Activated CD4-positive, CD25-positive, alpha-beta regulatory T cell treated with anti-CD3 and anti-CD28 coated beads, Interleukin-2, amount 50 U/mL, for 72 hours (primary cell): ENCODE data around the gene LYPD6B.

ENCODE experiments used
- DNase-seq: peaks from one replicate; pipeline ENCODE4 v3.0.0; 2021

The LYPD6B gene

DNA sequence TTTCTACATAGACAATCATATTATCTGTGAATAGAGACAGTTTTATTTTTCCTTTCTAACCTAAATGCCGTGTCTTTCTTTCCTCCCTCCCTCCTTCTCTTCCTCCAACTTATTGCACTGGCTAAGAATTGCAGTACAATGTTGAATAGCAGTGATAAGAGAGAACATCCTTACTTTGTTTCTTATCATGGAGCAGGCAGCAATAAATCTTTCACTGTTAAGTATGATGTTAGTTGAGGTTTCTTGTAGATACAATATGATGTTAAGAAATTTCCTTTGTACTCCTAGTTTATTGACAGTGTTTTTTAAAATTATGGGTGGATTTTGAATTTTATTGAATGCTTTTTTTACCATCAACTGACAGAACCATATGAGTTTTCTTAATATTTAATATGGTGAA, 6.0 kb downstream of the LYPD6B start:
- DNase-seq, result no peak

DNA sequence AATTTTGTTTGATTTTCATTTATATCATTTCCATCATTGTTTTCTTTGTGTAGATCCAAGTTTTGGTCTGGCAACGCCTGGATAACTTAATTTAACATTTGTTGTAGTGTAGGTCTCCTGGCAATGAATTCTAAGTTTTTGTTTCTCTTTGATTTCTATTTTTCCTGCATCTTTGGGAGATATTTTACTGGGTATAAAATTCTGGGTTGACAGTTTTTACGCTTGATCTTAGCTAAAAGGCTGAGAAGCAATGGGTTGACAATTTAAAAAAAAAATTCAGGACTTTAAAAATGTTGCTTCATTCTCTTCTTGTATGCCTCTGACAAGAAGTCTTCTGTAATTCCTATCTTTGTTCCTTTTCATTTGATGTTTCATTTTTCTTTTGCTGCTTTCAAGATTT, 8.6 kb downstream of the LYPD6B start:
- no peak for DNase-seq

DNA sequence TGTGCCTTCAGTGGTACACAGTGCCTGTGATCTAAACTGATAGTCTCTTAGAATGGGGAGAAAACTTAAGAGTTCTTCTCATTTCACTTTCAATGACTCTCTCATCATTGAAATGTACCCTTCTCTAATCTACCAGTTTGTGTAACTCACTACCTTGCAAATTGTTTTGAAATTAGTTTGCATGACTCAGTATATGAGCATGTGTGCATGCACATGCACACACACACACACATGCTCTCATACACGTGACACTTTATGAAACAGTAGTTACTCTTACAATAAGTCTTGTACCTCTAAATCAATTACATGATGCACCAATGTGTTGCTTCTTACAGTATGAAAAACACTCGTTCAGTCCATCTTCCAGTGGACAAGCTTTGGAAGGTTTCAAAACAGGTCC, 10.6 kb downstream of the LYPD6B start:
- no peak for DNase-seq

DNA sequence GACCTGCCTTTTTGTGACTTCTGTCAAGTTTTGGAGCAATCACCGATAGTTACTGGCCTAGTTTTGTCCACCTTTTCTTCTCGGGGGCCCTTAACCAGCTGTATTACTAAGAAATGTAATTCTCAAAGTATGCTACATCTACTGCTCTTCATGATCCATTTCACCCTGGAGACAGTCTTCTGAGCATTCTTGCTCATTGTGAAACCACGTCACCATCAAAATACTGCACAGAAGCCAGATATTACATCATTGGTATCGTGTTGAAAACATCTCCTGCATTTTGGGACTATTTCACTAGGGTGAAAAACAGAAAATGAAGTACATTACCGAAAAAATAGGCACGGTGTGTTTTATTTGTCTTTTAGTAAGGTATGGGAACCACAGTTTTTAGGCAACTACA, 11.7 kb downstream of the LYPD6B start:
- no peak for DNase-seq

DNA sequence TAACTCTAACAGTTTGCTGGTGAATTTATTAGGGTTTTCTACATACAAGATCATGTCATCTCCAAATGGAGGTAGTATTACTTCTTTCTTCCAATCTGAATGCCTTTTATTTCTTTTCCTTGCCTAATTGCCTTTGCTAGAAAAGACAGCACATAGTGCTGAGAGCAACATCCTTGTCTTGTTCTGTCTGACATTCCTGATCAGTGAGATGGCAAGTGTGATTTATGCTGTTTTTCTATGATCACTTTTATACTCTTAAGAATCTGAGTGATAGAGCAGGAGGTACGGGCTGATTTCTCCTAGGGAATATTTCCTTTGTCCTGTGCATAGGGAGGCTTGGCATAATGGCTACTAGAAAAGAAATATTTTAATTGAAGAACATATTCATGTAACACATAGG, 17.3 kb downstream of the LYPD6B start:
- no peak for DNase-seq

DNA sequence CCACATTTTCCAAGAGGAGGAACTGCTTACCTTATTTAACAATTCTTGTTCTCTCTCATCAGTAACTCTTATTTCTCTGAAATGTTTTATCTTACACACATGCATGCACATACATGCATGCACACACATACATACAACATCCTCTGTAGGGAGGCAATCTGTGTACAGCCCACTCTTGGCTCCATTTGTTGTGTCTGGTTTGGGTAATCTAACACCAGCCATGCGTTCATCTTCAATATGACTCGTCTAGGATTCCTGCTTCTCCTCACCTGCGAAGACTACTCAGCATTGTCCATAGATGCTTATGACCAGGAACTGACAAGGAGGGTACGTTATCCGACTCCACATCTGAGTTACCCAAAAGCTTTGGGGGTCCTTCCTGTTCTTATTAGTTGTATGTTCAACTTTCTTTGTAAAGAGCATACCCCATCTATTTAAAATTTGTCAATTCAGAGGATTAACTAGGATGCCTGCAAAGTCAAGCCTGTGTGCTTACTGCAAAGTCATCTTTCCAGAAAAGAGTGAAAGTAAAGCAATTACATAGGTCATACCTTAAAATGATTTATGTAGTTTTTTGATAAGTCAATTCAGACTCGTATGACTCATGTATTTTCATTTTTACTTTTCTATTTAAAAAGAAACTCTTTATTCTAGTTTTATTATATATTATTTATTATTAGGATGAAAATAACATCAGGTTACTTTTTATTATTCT, 18.2 kb downstream of the LYPD6B start:
- DNase-seq, result no peak

DNA sequence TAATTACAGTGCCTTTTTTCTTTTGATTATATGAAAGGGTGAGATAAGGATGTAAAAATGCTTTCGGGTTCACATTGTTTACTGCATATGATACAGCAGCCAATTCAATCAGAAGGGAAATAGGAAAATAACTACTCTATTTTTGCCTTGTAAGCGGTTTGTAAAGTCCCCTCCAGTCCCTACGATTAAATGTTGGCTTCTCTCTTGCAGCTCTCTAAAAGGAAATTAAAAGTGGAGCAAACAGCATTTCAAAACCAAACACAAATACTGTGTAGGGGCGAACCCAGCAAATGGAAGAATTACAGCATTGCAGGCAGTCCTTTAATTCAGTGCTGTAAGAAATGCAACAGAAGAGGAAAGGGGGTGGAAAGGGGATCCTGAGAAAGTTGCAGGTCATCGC, 18.9 kb downstream of the LYPD6B start:
- DNase-seq, result no peak

DNA sequence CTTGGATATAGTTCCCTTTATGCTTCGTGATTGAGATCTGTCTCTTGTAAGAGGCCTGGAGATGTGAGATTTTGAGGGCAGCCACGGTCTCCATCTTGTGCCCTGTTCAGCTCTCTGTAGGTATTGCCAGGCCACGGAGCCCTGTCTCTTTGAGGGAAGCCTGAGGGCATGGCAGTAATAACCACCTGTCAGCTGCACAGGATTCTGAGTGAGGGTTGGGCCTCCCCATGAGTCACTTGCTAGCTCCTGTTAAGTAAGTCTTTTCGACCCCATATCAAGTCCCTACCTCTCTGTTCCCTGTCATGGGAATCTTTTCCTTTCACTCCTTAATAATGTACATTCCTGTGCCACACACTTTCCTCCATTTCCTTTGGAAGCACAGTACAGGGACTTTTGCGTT, 20.4 kb downstream of the LYPD6B start:
- no peak for DNase-seq

DNA sequence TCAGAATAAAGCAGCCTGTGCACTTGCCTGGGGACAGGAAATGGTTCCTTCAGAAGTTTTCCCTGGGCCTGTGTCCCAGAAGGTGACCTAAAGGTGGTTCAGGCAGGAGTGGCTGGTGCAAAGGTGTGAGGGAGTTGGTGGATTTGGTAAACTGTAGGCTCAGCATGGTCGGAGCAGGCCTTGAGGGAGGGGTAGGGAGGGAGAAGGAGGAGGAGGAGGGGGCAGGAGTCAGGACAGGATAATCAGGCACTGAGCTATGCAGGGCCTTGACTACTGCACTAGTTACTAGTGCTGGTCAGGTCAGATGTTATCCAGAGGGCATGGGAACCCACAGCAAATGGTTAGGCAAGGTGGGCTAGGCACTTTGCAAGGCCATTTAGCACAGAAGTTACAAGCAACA, 21.3 kb downstream of the LYPD6B start:
- no peak for DNase-seq

DNA sequence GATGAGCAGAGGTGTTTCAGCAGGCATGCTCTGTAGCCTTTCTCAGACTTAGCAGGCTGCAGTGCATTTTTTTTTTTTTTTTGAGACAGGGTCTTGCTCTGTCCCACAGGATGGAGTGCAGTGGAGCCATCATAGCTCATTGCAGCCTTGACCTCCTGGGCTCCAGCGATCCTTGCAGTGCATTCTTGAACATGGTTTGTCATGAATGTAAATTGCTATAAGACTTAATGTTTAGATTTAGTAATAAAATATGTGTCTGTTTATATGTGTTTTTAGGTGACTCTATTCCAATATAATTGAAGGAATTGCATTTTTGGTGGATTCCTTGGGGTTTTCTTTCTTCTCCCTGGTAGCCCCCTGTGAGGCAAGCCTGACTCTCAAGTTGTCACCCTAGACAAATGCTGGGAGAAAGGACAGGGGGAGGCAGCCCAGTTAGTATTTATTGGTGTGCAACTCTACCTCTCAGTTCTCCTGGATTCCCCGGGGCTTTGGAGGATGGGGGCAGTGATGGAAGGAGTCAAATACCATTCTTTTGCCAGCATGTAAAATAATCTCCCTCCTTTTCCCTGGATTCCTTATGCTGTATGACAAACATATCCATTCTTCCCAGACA, 22.7 kb downstream of the LYPD6B start:
- no peak for DNase-seq

DNA sequence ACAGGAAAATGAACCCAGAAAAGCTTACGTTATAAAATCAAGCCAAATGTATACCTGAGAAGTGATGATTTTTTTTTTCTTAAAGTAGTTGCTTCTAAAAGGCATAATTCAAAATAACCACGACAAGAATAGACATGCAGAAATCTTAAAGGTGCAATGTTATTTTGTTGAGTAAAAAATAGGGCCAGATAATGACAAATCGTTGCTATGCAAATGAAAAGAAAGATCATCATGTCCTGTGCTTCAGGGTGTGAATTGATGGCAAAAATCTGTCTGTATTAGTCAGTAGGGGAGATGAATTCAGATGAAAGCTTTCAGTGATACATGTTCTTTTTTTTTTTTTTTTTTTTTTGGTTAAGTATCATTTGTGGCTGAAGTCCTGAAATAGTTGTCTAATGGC, 24.0 kb downstream of the LYPD6B start:
- no peak for DNase-seq

DNA sequence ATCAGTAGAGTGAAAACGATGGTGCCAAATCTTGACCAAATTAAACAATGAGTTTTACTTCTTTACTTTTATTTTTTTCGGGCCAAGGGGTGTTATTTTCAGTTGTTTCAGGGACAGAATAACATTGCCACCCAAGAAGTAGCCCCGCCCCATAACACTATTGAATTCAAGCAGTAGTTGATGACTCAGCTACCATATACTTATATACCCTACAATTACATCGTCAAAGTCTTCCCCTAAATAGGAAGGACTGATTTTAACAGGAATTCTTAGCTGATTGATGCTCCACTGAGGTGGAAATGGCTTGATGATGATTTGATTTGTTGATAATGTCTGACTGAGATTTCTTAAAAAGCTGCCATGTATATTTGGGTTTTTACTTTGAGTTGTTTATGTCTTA, 24.7 kb downstream of the LYPD6B start:
- no peak for DNase-seq

DNA sequence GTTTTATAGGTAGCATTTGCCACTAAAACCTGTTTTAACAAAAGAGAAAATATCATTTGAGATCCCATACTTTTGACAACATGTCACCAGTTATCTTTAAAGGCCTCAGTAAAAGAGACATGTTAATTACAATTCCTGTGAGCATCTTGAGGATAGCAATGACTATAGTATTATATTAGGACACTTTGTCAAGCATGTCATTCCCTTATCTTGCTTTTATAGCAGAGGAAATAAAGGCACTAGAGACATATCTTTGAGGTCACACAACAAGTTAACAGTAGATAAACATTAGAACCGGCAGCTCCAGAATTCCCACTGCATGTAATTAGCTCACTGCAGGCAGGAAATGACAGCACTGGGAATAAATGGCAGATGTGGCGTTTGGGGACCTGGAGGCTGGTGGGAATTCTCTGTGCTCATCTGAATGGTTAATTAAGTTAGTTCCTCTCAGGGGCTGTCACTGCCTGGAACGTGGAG, 25.9 kb downstream of the LYPD6B start:
- no peak for DNase-seq

DNA sequence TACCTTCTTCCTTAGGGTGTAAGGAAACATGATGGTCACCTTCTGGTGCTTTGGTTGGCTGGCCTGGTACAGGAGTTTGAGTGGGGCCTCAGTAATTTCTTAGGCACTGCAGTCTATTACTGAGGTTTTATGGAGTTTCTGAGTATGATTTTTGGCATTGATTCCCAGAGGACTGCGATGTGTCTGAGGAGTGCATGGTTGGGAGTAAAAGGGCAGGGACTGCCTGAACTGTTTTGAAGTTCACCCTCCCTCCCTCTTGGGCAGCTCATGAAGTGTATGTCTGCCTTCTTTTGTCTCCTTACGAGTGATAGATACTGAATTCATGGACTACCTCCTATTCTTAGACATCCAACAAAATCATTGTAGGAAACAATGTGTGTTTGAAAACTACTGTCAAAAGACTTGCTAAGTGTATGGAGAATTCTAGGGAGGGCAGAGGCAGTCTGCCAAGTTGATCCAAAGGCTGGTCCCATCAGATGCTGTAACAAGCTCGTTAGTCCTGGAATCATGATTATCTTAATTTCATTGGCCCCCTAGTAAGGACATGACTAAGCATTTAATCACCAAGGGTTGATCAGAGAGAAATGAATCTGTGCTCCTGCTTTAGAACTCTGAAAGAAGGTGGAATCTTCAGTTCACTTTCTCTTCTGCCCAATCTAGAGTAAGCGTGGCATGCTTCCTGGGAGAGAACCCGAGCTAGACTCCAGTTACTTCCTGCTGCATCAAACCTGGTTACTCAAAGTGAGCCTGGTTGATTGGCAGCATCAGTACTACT, 26.5 kb downstream of the LYPD6B start:
- no peak for DNase-seq

DNA sequence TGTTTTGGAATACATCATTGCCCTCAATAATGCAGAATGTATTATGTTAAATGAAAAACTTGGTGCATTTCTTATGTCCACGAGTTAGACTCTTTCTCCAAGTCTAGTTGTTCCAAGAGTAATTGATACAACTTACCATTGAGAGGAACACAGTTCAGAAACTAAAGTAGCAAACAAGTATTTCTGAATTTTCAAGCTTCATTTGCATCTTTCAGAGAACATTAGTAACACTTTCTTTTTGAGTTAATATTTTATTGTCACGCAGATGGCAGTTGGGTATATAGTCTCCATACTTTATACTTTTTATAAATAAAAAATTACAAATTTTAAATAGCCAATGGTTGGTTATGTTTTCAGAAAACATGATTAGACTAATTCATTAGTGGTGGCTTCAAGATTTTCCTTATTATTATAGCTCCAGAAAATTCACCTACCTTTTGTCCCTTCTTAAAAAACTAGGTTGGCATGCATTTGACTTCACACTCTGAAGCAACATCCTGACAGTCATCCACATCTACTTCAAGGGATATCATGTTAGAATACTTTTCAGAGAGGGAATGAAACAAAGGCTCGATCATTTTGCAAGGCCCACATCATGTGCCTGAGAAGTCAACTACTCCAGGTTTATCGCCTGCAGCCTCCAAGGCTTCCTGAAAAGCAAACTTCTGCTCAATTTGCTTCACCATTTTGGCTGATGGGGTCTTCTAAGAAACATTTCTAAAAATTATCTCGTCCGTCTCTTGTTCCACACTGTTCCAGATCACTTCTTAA, 29.9 kb downstream of the LYPD6B start:
- no peak for DNase-seq

DNA sequence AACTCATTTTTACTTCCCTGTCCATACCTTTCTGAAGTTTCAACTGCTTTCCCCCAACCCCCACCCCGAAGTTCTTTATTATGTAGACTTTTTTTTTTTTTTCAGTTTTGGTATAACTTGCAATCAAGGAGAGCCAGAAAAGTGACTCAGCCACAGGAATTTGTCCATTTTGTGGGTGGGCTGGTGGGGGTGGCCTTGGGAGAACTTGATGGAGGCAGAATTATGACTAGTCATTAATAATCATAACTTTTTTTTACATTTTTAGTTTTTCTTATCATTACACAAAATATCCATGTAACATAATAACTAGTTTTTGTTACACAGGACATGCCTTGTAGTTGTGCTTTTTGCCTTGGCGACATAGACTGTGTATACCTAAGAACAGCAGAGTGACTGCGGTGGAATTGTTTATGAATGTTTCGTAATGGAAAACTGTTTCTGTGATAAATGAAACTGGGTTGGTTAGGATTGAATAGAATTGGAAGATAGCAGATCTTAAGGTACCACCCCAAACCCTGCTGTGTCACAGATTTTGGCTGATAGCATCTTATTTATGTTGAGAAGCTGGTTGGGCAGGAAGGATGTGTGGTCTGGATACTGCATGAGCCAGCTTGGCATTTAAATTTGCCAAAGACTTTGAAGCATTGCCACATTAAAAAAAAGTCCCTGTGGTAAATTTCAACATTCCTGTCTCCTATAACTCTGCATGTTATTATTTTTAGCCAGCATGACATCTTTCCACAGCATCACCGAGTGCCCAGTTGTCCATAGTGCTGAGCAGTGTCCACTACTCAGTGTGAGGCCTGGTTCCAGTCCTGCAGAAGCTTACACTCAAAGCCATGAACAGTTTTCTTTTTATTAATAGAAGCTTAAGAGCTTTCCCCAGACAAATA, 30.7 kb downstream of the LYPD6B start:
- DNase-seq, result no peak

DNA sequence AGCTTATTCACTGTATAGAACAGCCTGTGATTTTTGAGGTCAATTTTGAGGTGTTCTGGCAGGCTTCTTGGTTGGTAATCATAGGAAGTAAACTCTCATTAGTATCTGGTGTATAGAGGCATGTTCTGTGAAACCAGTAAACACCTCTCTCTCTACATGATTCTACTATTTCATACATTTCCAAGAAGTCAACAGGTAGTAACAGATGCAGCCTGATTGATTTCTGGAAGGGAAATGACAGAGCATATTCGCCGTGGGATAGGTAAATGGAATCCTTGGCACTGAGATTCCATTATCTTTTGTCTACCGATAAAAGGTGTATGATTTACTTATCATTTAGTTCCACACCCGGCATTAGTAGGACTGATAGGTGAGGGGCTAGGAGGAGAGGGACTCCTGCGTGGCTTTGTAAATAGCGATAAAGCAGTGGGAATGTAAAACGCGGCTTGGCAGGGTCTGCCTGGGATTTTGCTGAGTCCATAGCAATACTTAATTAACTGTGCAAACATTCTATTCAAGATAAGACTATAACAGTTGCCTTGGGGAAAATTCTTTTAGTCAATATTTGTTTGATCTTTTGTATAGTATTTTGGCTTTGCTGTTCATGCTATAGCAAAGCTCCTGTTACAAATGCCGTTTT, 32.3 kb downstream of the LYPD6B start:
- no peak for DNase-seq

DNA sequence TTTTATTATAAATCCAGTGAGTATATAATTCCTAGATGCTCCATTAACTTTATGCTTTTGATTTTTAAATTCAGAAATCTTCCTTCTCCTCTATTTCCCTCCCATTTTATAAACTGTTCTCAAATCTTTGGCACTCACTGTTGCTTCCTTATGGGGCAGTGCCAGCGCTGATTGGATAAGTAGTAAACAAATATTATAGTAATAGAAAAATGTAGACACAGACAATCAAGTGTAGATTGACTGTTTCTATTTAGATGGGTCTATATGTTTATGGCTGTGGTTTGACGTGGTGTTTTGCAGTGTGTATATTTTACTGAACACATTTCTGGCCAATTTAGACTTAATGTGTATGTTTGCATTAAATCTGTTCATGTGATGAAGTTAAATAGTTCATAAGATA, 36.6 kb downstream of the LYPD6B start:
- no peak for DNase-seq

DNA sequence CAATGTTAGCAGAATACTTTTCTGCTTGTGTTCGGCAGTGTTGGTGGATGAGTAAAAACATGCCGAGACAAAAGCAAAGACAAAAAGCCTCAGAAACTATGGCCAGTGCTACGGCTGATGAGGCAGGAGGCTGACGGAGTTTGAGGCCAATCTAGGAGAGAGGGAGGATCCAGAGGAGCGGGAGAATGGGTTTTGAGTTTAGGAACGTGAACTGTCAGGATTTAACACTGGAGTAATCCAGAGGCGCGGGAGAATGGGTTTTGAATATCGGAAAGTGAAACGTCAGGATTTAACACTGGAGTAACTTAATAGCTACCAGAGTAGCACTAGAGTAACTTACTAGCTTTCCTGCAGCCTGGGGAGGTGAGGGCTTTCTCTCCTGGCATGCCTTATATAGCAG, 37.4 kb downstream of the LYPD6B start:
- no peak for DNase-seq

DNA sequence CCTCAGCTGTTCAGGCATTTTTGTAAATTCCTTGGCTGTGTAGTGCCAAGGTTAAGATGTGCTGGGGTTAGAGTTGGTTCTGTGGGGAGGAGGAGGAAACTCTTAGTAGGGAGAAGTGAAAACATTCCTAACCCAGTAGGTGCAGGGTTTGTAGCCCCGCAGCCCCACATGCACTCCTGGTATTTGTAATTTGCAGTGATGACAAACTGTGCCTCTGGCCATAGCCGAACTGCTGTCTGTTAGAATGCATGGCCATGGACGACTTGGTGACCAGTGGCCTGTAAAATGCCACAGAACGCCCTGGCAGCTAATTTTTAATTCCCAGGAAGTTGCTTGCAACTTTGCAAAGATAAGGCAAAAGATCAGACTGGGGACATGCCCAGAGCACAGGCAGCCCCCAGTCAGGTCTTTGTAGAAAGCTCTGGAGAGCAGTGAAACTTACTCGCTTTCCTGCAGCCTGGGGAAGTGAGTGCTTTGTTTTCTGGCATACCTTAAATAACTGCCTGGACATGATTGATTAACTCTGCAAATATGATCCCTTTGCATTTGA, 38.4 kb downstream of the LYPD6B start:
- DNase-seq, result no peak

DNA sequence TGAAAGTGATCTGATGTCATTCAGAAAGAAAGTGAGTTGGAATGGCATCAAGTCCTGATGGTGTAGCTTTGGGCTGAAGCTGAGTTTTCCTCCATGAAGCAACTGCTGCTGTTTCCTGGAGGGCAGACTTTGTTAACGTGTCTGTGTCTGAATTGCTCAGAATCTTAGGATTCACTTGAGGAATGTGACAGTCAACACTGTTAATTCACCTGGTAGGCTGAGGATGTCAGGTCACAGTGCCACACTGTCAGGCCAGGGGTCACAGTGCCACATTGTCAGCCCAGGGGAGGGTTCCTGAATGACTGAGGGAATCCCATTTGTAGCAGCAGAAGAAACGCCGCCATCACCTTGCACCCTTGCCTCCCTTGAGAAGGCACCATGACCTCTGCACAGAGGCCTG, 39.4 kb downstream of the LYPD6B start:
- no peak for DNase-seq

DNA sequence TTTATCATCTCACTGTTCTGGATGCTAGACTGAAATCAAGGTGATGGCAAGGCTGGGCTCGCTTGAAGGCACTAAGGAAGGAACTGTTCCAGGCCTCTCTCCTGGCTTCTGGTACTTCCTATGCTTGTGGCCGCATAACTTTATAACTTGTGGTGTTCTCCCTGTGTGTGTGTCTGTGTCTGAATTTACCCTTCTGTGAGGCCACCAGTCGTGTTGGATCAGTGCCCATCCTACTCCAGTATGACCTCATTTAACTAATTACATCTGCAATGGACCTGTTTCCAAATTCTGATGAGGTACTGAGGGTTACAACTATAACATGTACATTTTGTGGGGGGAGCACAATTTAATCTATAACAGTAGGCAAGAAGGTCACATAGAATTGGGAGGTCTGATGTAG, 41.6 kb downstream of the LYPD6B start:
- DNase-seq, result no peak
